ENCODE measurements around the gene FCN1. TPM values are rescaled to one million over a fixed set of nuclear protein-coding genes. Genes with fewer than 3 reads are reported as not detected.

FCN1 gene
- total and polyA plus RNA-seq, 9 of the 15 experiments (the other 6 are each of a cell fraction or from before 2014, with no cell fraction given) = not detected

DNA sequence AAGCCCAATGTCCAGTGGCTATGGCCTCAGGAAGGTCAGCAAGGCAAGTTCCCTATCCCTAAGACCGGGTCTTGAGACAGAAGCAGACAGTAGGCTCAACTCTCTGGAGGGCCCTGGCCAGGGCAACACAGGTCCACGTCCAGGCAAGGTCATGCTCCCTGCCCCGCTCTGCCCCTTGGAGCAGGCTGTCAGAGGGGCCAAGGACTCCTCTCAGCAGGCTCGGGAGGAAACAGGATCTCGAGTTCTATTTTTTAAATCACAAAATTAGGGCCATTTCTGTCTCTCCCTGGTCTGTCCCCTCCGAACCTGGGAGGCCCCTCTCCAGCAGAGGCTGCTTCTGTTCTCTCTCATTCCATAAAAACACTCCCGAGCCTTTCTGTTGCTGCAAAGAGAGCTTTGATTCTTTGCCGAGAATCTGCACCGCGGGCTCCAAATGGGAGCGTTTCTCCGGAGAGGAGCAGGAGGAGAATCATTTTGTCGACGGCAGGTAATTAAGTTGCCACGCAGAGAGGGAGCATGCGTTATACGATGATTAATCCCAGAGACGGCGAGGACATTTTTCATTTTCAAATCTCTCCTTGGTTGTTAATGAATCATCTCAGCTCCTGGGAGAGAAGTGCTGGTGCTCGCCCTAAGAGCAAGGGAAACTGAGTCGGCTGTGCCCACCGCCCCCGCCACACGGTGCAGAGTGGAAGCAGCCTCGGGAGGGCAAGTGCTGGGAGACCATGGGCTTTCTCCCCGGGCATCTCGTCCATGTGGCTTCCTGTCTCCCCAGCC lies 24.5 kb upstream of the FCN1 start (continued):
- TF ChIP-seq, protein P1, sequence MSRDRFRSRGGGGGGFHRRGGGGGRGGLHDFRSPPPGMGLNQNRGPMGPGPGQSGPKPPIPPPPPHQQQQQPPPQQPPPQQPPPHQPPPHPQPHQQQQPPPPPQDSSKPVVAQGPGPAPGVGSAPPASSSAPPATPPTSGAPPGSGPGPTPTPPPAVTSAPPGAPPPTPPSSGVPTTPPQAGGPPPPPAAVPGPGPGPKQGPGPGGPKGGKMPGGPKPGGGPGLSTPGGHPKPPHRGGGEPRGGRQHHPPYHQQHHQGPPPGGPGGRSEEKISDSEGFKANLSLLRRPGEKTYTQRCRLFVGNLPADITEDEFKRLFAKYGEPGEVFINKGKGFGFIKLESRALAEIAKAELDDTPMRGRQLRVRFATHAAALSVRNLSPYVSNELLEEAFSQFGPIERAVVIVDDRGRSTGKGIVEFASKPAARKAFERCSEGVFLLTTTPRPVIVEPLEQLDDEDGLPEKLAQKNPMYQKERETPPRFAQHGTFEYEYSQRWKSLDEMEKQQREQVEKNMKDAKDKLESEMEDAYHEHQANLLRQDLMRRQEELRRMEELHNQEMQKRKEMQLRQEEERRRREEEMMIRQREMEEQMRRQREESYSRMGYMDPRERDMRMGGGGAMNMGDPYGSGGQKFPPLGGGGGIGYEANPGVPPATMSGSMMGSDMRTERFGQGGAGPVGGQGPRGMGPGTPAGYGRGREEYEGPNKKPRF (IDR thresholded peaks at IDR 0.05; ENCODE audit: low read depth, low read length) = no peak
- TF ChIP-seq NFRKB (IDR thresholded peaks at IDR 0.05; ENCODE audit: low read depth) = no peak
- TF ChIP-seq FIP1L1 (IDR thresholded peaks at IDR 0.05; ENCODE audit: low read depth, low read length, poor library complexity, severe bottlenecking) = no peak
- TF ChIP-seq, protein P2, sequence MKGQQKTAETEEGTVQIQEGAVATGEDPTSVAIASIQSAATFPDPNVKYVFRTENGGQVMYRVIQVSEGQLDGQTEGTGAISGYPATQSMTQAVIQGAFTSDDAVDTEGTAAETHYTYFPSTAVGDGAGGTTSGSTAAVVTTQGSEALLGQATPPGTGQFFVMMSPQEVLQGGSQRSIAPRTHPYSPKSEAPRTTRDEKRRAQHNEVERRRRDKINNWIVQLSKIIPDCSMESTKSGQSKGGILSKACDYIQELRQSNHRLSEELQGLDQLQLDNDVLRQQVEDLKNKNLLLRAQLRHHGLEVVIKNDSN (CRISPR knock-in tag; IDR thresholded peaks at IDR 0.05) = no peak
